ENCODE measurements around the gene C7orf33. TPM values are rescaled to one million over a fixed set of nuclear protein-coding genes. Genes with fewer than 3 reads are reported as not detected.

The C7orf33 gene
- total RNA-seq, 2 donors from 2014 or later: not detected

DNA sequence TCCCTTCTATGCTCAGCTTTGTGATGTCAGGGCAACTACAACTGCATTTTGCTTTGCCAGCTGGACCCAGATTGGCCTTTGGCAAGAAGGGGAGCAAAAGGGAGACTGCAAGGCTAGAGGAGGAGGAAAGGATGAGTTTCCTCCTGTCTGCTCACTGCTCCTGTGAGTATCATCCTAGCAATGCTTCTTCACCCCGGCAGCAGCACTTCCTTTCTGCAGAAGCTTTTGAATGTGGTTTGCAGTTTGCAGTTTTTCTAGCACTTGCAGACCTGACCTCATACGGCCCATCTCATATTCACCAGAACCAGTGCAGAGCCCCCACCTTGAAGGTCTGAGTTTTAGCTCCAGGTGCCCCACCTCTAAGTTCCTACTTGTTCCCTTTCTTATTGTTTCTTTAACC is 14.8 kb downstream of the C7orf33 start:
- DNase-seq (ENCODE audit: low spot score): no peak
- no peak for ATAC-seq (ENCODE audit: insufficient number of reproducible peaks, low FRiP score, low read depth)
- no peaks in the 10 kb centered on the region for H3K27me3 ChIP-seq (replicated peaks; ENCODE audit: insufficient read depth)
- H3K27ac ChIP-seq: no peak overlapping the region
- TF ChIP-seq, protein P1, sequence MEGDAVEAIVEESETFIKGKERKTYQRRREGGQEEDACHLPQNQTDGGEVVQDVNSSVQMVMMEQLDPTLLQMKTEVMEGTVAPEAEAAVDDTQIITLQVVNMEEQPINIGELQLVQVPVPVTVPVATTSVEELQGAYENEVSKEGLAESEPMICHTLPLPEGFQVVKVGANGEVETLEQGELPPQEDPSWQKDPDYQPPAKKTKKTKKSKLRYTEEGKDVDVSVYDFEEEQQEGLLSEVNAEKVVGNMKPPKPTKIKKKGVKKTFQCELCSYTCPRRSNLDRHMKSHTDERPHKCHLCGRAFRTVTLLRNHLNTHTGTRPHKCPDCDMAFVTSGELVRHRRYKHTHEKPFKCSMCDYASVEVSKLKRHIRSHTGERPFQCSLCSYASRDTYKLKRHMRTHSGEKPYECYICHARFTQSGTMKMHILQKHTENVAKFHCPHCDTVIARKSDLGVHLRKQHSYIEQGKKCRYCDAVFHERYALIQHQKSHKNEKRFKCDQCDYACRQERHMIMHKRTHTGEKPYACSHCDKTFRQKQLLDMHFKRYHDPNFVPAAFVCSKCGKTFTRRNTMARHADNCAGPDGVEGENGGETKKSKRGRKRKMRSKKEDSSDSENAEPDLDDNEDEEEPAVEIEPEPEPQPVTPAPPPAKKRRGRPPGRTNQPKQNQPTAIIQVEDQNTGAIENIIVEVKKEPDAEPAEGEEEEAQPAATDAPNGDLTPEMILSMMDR (IDR thresholded peaks at IDR 0.05): no peak
- H3K9me3 ChIP-seq: peaks cover 3% of the 10 kb centered on the region
- H3K4me1 ChIP-seq (ENCODE audit: control insufficient read depth in 1 of 2, low read depth in 2 of 2): peaks cover 3 to 9% of the 10 kb centered on the region in 2 donors
- no peak overlapping the region for H3K4me3 ChIP-seq
- H3K36me3 ChIP-seq: no peaks in the 10 kb centered on the region

GRCh38 chr7:148607151-148607661 is 16.6 kb downstream of the C7orf33 start:
- TF ChIP-seq, protein P1 (IDR thresholded peaks at IDR 0.05): no peak
- ATAC-seq (ENCODE audit: insufficient number of reproducible peaks, low FRiP score, low read depth): no peak
- no peak for DNase-seq (ENCODE audit: low spot score)
- Histone ChIP-seq H3K9me3 (peaks cover 3% of the 10 kb centered on the region), H3K27ac (no peak overlapping the region), H3K4me3 (no peak overlapping the region), H3K4me1 (ENCODE audit: control insufficient read depth in 1 of 2, low read depth in 2 of 2) (peaks cover 3 to 9% of the 10 kb centered on the region in 2 donors), H3K27me3 (replicated peaks; ENCODE audit: insufficient read depth) (no peaks in the 10 kb centered on the region), H3K36me3 (no peaks in the 10 kb centered on the region)

GRCh38 chr7:148609045-148609725 is 18.6 kb downstream of the C7orf33 start:
- H3K27ac ChIP-seq: no peak overlapping the region

GRCh38 chr7:148611692-148612091 is 21.1 kb downstream of the C7orf33 start:
- TF ChIP-seq, protein P1 (IDR thresholded peaks at IDR 0.05): no peak
- Histone ChIP-seq H3K36me3 (no peaks in the 10 kb centered on the region), H3K4me3 (no peak overlapping the region), H3K27me3 (replicated peaks; ENCODE audit: insufficient read depth) (no peaks in the 10 kb centered on the region), H3K4me1 (ENCODE audit: control insufficient read depth in 1 of 2, low read depth in 2 of 2) (peaks cover 3 to 9% of the 10 kb centered on the region in 2 donors), H3K9me3 (no peaks in the 10 kb centered on the region), H3K27ac (no peak overlapping the region)
- DNase-seq (ENCODE audit: low spot score) (no peak), ATAC-seq (ENCODE audit: insufficient number of reproducible peaks, low FRiP score, low read depth) (no peak)

More at GRCh38 chr7:148609045-148609725, 18.6 kb downstream of the C7orf33 start:
- no peaks in the 10 kb centered on the region for H3K36me3 ChIP-seq
- no peak for ATAC-seq (ENCODE audit: insufficient number of reproducible peaks, low FRiP score, low read depth)
- H3K4me1 ChIP-seq (ENCODE audit: control insufficient read depth in 1 of 2, low read depth in 2 of 2): peaks cover 3 to 9% of the 10 kb centered on the region in 2 donors
- no peaks in the 10 kb centered on the region for H3K27me3 ChIP-seq (replicated peaks; ENCODE audit: insufficient read depth)
- DNase-seq (ENCODE audit: low spot score): no peak
- no peak overlapping the region for H3K4me3 ChIP-seq
- TF ChIP-seq, protein P1 (IDR thresholded peaks at IDR 0.05): no peak
- peaks cover 3% of the 10 kb centered on the region for H3K9me3 ChIP-seq

DNA sequence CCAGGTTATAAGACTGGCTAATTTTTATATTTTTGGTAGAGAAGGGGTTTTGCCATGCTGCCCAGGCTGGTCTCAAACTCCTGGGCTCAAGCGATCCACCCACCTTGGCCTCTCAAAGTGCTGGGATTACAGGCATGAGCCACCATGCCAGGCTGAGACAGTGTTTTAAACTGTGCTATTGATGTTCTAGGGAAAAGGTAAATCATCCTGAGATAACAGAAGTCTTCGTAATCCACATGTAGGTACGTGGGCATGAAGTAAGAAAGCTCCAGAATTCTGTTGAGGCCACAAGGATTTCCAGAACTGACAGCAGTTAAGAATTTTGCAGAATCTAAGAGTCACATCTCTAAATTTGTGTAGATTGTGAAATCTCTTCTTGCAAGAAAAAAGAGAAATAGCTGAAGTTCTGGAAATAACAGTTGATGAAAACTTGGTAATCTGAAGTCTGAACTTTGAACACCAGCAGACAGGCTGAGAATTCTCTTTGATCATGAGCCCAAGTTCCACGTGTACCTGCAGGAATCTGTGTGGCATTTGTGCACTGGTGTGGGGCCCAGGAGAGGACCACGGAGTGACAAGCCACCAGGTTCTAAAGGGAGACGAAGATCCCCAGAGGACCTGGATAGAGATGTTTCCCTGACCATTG is 24.6 kb downstream of the C7orf33 start:
- H3K27me3 ChIP-seq (replicated peaks; ENCODE audit: insufficient read depth): no peaks in the 10 kb centered on the region
- H3K4me3 ChIP-seq: no peak overlapping the region
- ATAC-seq (ENCODE audit: insufficient number of reproducible peaks, low FRiP score, low read depth) (no peak), DNase-seq (ENCODE audit: low spot score) (no peak)
- H3K4me1 ChIP-seq (ENCODE audit: control insufficient read depth in 1 of 2, low read depth in 2 of 2): no peaks in the 10 kb centered on the region
- H3K9me3 ChIP-seq: no peaks in the 10 kb centered on the region
- H3K36me3 ChIP-seq: no peaks in the 10 kb centered on the region
- TF ChIP-seq, protein P1 (IDR thresholded peaks at IDR 0.05): no peak
- H3K27ac ChIP-seq: no peak overlapping the region

Measured in thoracic aorta (tissue), 2 donors.